CD4-positive, alpha-beta T cell treated with Interleukin-21 for 1 hour (primary cell): Measurements from ENCODE around the gene NUBPL.
"Not testable (repeated sequence)": the region's sequence is repeated elsewhere in the genome, so short reads cannot be mapped to it uniquely, and the experiment has no call there.

Source experiments
- DNase-seq: peaks from one replicate; pipeline ENCODE4 v3.0.0-alpha.2; 2020

NUBPL gene

DNA sequence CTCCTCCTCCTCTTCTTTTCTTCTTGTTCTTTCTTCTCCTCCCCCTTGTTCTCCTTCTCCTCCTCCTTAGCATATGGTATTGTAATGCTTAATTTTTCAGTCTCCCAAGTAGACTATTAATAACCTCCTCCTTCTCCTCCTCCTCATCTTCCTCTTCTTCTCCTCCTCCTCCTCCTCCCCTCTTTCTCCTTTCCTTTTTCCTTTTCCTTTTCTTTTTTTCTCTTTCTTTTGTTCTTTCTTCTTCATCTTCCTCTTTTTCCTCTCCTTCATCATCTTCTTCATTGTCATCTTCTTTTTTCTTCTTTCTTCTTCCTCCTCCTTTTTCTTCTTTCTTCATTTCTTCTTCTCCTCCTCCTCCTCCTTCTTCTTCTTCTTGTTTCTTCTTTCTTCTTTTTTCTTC lies 264.3 kb downstream of the NUBPL start:
- DNase-seq, result no peak

DNA sequence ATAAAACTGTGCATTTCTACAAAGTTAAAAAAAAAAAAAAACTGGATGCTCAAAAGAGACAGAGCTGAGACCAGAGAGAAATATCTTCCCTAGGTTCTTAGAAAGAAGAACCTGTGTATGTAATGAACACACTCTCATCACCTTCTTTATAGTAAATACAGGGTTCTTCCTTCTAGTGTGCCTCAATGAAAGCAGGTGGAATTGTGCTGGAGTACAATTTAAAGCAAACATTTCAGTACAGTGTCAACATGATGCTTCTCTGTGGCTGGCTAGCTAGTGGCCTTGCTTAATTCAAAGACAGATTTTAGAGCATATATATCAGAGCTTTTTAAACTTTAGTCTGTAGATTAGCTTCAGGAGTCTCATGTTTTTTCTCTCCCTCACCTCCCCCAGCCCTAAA lies 266.1 kb downstream of the NUBPL start:
- no peak for DNase-seq

DNA sequence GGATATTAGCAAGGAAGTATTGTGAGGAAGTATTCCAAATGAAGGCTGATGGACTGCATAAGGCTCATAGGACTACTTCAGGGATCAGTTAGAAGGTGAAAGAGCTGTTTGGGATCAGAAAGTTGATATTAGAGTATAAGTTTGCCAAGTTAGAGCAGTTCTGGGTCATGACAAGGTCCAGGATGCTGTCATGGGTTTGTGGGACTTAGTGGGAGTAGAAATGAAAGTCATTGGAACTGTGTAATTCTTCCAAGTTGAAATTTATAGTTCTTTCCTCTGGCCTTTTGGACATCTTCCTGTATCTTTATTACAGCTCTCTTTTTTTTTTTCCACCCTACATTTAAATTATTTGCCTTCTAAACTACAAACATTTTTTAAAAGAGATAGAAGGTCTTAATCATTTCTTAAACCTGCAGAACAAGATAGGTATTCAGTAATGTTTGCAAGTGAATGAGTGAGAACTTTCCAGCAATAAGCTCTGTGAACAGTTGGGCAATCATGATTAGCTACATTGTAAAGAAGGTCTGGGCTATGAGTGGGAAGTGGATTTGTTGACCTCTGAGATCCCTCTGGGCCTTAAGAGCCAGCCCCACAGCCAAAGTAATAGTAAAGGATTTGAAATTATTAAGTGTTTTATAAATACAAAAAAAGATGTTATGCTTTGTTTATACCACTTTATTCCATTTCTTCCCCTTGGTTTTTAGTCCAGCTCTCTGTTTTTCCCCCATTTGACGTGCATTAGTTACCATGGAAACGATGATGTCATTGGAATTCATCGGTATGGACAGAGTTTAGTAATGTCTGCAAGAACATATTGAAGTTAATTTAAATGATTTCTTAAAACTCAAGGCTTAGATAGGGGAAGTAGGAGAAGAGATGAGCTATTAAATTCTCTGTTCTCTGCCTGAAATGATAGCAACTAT lies 268.0 kb downstream of the NUBPL start:
- no peak for DNase-seq

DNA sequence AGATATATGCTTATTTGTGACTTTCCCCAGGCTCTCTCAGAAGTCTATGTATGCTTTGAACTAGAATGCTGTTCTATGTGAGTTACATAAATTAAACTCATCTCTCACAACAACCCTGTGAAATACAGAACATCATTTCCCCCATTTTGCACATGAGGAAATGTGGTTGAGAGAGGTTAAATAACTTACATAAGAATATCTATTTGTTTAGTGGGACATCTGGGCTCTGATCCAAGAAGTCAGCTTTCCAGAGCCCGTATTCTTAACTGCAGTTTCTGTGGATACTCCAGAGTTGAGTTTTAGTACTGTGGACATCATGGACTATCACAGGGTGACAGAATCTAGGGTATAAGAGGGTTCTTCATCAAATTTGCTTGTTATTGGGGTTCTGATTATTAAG lies 273.4 kb downstream of the NUBPL start:
- no peak for DNase-seq

DNA sequence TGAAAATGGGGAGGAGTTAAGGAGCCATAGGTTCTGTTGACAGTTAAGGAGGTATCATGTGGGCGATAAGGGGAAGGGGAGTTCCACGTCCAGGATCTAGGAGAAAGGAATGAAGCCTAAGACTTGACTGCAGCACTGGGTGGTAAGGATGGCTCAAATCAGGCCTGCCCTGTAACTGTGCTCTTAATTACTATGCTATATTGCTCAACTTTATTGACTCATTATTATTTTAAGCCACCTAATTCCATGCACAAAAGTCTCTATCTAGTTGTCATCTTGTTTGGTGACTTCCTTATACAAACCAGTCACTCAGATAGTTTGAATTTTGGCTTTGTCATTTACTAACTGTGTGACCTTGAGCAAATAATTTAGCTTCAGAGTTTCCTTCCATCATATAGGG lies 273.8 kb downstream of the NUBPL start:
- DNase-seq, result no peak

DNA sequence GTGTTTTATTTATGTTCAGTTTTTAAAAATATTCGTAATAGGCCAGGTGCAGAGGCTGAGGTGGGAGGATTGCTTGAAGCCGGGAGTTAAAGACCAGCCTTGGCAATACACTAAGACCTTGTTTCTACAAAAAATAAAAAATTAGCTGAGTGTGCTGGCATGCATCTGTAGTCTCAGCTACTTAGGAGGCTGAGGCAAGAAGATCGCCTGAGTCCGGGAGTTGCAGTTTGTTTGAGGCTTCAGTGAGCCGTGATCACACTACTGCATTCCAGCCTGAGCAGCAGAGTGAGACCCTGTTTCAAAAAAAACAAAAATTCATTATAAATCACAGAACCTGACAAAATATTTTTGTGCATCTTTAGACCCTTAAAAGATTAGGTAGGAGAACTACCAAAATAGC lies 275.8 kb downstream of the NUBPL start:
- DNase-seq, result no peak

DNA sequence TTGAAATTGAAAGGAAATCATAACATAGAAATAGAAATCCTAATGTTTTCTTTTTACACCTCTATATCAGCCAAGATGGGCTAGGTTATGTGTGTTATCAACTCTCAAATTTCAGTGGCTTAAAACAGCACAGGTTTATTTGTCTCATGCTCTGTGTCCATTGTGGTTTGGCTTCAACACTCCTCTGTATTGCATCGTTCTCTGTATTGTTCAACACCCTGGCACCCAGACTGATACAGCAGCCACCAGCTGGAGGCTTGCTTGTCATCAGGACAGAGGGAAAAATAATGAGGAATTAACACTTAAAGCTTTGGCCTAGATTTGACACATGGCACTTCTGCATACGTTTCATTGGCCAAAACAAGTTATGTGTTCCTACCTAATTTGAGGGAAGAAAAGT lies 281.7 kb downstream of the NUBPL start:
- no peak for DNase-seq

DNA sequence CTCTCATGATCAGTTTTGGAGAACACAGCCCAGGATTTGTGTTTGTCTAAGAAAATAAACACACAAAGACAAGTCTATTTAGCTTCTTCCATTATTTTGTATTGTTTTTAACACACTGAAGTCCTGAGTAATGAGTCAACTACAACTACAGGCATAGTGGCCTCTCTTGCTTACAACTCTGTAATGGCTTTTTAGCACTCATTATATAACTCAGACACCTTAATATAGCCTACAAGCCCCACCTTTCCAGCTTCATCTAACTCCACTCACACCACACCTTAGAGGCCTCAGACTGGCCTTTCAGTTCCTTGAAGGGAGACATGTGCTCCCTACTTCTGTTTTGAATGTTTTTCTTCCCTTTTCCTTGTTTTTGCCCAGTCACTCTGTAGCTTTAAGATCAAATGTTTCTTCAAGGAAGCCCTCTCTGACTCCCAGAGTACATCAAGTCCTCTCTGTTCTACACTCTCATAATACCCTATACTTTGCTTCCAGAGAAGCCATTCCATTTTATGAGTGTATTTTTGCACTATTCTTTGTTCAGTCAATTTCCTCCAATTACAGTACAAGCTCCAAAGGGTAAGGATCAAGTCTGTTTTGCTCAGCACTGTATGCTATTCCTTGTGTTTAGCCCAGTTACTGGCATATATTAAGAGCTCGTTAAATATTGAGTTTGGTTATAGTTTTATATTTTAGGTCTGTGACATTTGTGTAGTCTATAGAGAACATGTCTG lies 282.3 kb downstream of the NUBPL start:
- DNase-seq, result no peak

DNA sequence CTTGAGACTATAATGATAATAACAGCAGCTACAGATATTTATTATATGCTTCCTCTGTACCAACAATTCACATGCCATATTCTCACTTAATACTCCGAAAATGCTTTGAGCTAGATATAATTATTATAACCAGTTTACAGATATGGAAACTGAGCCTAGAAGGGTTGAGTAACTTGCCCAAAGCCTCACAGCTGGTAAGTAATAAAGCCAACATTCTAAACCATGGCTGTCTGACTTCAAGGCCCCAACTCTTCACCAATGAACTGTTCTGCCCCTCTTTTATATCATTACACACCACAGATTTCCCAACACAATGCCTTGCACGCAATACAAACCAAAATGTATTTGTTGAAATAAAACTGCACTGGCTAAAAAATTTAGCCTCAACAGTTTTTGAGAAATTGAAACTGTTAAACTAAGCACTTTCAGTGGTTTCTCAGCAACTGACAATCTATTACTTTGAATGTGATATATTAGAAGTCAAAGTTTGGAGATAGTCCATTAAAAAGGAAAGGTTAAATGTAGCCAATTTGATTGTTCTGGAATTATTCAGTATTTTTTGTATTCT lies 293.4 kb downstream of the NUBPL start:
- DNase-seq, result no peak

DNA sequence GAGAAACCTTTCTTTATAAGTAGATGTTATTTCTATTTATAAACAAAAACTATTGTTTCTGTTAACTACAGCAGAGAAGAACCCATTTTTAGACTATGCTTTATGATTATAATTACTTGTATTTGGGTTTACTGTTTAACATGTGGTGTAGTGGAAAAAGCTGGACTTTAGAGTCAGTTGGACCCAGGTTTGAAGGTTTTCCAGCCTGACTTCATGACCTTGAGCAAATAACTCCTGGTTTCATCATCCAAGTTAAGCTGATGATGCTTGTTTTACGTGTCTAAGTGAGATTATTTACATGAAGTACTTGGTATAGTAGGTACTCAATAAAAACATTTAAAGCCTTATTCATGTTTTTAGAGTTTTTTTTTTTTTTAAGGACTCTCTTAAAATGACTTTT lies 294.1 kb downstream of the NUBPL start:
- no peak for DNase-seq

DNA sequence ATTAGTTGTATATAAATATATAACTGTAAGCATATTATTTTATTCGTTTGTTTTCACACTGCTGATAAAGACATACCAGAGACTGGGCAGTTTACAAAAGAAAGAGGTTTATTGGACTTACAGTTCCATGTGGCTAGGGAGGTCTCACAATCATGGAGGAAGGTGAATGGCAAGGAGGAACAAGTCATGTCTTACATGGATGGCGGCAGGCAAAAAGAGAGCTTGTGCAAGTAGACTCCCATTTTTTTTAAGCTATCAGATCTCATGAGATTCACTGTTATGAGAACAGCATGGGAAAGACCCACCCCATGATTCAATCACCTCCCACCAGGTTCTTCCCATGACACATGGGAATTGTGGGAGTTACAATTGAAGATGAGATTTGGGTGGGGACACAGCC lies 294.8 kb downstream of the NUBPL start:
- not testable (repeated sequence) for DNase-seq

DNA sequence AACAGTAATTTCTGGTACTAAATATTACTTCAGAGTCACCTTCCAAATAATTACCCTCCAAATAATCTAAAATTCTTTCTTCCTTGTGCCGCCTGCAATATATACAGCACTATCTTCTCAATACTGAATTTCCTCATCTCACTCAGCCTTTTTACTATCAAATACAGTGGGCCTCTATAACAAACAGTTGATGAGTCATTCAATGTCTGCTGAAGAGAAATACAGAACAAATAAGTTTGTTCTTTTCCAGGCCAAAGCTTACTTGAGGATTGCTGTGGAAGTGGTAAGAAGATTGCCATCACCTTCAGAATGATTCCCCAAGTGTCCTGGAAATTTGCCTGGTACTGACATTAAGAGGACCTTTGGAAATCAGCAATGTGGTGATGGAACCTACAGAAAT lies 297.7 kb downstream of the NUBPL start:
- DNase-seq, result no peak

DNA sequence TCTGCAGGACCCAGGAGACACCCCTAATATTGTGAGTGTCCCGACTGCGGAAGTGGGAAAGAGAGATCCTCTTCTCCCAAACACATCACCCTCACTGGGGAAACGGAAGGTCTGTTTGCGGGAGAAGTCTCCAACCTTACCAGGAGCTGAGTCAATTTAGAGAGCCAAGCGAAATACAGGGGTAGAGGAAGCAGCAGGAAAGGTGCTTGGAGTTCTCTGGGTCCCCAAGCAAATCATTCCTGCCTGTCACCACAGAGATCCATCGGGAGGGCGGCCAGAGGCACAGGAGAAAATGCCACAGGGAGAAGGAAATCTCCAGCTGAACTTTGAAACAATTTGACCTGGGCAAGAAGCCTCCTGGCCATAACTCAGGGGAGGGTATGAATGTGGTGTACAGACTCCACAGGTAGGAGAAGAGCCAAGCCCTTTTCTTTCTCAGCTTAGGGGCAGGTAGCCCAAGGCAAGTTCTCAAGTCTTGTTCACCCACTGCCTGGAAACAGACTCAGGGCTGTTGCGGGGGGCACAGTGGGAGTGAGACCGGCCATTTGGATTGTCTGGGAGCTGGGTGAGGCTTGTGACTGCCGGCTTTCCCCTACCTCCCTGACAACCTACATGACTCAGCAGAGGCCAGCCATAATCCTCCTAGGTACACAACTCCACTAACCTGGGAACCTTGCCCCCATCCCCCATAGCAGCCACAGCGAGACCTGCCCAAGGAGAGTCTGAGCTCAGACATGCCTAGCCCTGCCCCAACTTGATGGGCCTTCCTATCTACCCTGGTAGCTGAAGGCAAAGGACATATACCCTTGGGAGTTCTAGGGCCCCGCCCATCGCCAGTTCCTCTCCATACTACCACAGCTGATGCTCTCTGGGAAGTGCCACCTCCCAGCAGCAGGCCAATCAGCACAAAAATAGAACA lies 304.0 kb downstream of the NUBPL start:
- no peak for DNase-seq

DNA sequence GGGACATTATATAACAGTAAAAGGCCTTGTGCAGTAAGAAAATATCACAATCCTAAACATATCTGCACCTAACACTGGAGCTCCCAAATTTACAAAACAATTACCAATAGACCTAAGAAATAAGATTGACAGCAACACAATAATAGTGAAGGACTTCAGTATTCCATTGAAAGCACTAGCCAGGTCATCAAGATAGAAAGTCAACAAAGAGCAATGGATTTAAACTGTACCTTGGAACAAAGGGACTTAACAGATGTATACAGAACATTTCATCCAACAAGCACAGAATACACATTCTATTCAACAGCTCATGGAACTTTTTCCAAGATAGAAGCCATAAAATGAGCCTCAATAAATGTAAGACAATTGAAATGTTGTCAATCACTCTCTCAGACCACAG lies 306.4 kb downstream of the NUBPL start:
- no peak for DNase-seq

DNA sequence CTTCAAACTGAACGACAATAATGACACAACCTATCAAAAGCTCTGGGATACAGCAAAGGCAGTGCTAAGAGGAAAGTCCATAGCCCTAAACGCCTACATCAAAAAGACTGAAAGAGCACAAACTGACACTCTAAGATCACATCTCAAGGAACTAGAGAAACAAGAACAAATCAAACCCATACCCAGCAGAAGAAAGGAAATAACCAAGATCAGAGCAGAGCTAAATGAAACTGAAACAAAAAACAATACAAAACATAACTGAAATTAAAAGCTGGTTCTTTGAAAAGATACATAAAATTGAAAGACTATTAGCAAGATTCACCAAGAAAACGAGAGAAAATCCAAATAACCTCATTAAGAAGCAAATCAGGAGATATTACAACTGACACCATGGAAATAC lies 306.9 kb downstream of the NUBPL start:
- peak; percentile 3 for DNase-seq

DNA sequence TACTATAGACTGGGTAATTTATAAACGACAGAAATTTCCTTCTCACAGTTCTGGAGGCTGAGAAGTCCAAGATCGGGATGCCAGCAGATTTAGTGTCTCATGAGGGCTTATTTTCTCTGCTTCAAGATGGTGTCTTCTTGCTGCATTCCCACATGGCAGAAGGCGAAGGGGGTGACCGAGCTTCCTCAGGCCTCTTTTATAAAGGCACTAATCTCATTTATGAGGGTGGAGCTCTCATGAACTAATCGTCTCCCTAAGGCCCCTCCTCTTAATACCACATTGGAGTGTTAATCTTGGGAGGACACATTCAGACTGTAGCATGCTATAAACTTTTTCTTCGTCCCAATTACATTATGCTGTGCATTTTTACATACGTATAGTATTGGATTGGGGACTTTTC lies 315.5 kb downstream of the NUBPL start:
- no peak for DNase-seq

DNA sequence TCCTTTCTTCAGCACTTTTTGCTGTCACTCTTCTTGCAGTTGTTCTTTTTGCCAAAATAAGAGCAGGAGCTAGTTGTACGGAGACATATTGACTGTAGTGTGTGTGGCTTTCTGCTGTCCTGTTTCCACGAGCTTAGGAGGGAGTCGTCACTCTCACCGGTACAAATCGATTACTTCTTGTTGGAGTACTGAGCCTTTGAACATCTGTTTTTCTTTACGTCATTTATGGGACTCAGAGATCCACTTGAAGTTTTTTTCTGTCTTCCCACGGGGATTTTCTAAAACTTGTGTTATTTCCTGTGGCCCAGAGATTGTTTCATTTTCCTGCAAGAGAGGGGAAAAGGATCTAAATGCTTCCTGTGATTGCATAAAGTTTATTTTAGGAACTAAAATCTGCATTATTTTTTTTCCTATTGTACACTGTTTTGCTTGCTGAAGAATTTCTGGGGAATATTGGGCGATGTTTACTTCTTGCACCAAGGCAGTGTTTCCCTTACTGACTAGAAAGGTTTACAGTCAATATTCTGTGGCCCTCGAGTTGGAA lies 316.1 kb downstream of the NUBPL start:
- DNase-seq, result no peak

DNA sequence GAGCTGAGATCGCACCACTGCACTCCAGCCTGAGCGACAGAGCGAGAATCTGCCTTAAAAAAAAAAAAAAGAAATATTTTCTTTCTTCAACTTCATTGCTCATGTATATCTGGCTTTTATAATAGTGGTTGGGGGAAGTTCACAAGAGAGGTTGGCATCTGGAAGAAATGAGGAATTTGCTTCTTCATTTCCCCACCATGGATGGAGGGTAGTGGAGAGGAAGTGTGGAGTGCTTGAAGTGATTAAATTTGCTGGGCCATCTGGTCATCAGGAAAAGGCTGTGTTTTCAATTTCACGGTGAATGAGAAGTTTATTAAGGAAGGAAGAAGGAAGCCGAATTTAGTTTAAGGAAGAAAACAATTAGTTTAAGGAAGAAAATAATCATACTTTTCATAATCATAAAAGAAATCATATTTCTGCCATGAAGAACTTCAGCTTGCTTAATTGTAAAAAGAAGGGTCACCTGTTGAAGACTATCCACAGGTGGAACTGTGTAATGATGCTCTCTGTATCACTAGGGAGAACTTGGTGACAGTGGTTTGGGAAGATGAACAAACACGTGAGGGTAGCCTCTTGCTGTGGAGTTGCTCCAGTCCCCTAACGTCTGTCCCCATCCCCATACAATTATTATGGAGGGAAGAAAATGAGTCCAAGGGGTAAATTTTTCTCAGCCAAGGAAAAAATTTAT lies 318.6 kb downstream of the NUBPL start:
- no peak for DNase-seq

DNA sequence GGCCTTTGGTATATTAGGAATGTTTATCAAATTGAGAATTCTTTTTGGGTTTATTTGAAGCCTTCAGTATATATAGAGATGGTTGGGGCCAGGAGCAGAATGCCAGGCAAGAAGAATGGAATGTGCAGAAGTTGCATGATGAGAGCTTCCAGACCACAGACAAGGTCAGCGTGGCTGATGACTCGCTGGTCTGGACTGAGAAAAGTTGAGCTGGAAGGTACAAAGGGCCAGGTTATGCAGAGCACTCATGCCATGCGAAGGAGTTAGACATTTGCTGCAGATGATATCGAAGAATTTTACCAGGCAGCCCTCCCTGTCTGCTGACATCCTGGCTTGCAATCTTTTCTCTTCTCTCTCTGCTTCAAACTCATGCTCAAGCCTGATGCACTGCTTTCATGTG lies 319.7 kb downstream of the NUBPL start:
- DNase-seq, result no peak

DNA sequence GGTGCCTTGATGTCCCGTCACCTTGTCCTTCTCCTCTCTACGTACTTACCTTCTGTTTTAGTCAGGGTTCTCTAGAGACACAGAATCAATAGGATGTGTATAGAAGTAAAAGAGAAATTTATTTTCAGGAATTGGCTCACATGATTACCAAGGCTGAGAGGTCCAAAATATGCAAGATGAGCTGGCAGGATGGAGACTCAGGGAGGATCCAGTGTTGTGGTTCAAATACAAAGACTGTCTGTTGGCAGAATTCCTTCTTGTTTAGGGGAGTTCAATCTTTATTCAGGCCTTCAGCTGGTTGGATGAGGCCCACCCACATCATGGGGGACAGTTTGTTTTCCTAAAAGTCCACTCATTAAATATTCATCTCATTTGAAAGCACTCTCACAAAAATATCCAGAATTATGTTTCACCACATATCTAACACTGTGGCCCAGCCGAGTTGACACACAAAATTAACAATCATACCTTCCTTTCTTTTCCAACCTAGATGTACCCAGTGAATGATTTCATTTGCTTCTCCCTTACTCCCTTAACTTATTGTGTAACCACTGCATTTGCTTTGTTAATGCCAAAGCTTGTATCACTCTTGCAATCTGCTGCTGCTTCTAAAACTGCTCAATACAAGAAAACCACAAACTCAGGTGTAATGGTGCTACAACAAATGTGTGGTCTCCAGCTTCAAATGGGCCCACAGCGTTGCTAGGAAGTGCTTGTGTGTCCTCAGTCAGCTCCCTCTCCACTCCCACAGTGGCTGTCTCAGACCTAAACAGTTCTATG lies 320.5 kb downstream of the NUBPL start:
- DNase-seq, result no peak

DNA sequence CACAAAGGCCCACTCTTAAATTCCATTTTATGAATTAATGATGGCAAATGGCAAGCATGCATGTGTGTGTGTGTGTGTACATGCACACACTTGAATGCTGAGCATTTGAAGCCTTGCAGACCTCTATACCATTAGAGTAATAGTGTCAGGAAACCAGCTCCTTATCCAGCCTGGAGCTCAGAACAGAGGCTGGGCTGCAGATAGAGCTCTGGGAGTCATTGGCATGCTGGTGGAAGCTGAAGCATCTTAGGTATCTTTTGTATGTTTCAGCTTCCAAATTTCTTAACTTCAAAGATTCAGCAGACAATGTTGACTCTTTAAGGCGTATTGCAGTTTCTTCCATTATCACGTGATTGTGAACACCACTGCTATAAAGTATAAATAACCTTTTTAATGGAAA lies 323.0 kb downstream of the NUBPL start:
- DNase-seq, result no peak
